Sigmoid colon (tissue), 7 donors: ENCODE results near the gene NRIP3. TPM values are rescaled to one million over a fixed set of nuclear protein-coding genes. Genes with fewer than 3 reads are reported as not detected.

Experiments used
- DNase-seq: peaks from one replicate; pipeline ENCODE4 v3.0.0-alpha.2; 2019
- H3K27ac ChIP-seq, 4 donors: fragments of 200-600 bp; sonication (generic); one replicate each; pipeline ENCODE4 v1.5.1; 2016 to 2019; ENCODE audit warnings: mild to moderate bottlenecking in 1 of 4
- H3K27me3 ChIP-seq, 3 donors: fragments of 200-600 bp; sonication (generic); one replicate each; pipeline ENCODE4 v1.5.1; 2019; ENCODE audit warnings: mild to moderate bottlenecking in 1 of 3
- H3K36me3 ChIP-seq, 4 donors: fragments of 200-600 bp; sonication (generic); one replicate each; pipeline ENCODE4 v1.5.1; 2016 to 2019
- H3K4me1 ChIP-seq, 4 donors: fragments of 200-600 bp; sonication (generic); one replicate each; pipeline ENCODE4 v1.5.1; 2017 to 2019
- H3K4me3 ChIP-seq, 4 donors: fragments of 200-600 bp; sonication (generic); one replicate each; pipeline ENCODE4 v1.5.1; 2017 to 2019; ENCODE audit warnings: mild to moderate bottlenecking in 2 of 4, moderate library complexity in 1 of 4
- H3K9me3 ChIP-seq, 4 donors: fragments of 200-600 bp in 3 of 4; sonication (generic) in 3 of 4; one replicate each; pipeline versions ENCODE4 v1.5.1 to v1.6.1; 2013 to 2019
- EP300 ChIP-seq, 4 donors: sonication (generic); formaldehyde crosslinking; IDR thresholded peaks; one replicate each; pipeline ENCODE4 v1.6.1; 2017; ENCODE audit warnings: antibody characterized with exemption in 4 of 4
- POLR2A ChIP-seq, 2 donors: fragments of 450-650 bp; IDR thresholded peaks; one replicate each; pipeline ENCODE4 v1.6.1; 2016; ENCODE audit warnings: antibody characterized with exemption in 2 of 2, mild to moderate bottlenecking in 2 of 2, moderate library complexity in 2 of 2
- POLR2AphosphoS5 ChIP-seq, 4 donors: sonication (generic); formaldehyde crosslinking; IDR thresholded peaks; one replicate each; pipeline ENCODE4 v1.6.1; 2017; ENCODE audit warnings: antibody characterized with exemption in 4 of 4
- WGBS, 2 donors: extraction: QIAGEN DNeasy Blood & Tissue Kit; methylation state at CpG; one replicate each; pipeline ENCODE4 v1.1.7; 2013; 5-methylcytosine and 5-hydroxymethylcytosine counted together
- intact Hi-C: fragments of 100-400 bp; cut with DNase I; formaldehyde crosslinking; loops from one replicate; pipeline ENCODE4 v1.15.1; 2023
- polyA plus RNA-seq, 3 donors: library from polyadenylated mRNA; stranded (reverse); fragments of 200-250 nt; gene quantifications; one replicate each; pipeline ENCODE4 v1.2.3, GENCODE V29; 2013
- total RNA-seq, 4 donors: library from RNA; depleted of rRNA; stranded (reverse); fragments of >200 nt; gene quantifications; one replicate each; pipeline ENCODE4 v1.1.0, GENCODE V29; 2016
- TF ChIP-seq, protein P1 (sequence below), 4 experiments: fragments of 450-650 bp in 3 of 4; fragments of 200-600 bp in 1 of 4; IDR thresholded peaks; one replicate each; pipeline ENCODE4 v1.5.1; 2016 to 2019; ENCODE audit warnings: antibody characterized with exemption in 4 of 4, mild to moderate bottlenecking in 3 of 4, moderate library complexity in 2 of 4
- donor health status: healthy with polysubstance abuse.
- donor health status: Bipolar disorder and iron deficiency.
- donor health status: healthy.

The NRIP3 gene
- total and polyA plus RNA-seq, 7 donors: under 0.01 to 5.3 (median 2.9) TPM; not detected in 1

DNA sequence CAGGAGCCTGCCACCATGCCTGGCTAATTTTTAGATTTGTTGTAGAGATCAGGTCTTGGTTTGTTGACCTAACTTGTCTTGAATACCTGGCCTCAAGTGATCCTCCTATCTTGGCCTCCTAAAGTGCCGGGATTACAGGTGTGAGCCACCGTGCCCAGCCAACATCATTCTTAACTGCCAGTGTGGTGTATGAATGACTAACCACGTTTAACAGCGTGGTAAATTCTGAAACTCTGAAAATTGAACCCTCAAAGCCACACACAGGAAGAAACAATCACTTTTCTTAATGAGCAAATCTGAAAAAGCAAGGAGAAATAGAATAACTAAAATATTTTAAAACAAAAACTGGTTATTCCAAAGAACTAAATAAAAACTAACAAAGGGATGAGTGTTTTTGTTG is 46.9 kb downstream of the NRIP3 start:
- Histone ChIP-seq H3K36me3 (peaks cover 6 to 50% (median 14%) of the 10 kb centered on the region in 4 donors), H3K27me3 (no peaks in the 10 kb centered on the region), H3K4me1 (peaks cover 0 to 21% (median 16%) of the 10 kb centered on the region in 4 donors), H3K4me3 (no peak overlapping the region), H3K27ac (no peak overlapping the region), H3K9me3 (no peaks in the 10 kb centered on the region)
- TF ChIP-seq POLR2AphosphoS5 (IDR thresholded peaks at IDR 0.05): no peak
- TF ChIP-seq, protein P1, sequence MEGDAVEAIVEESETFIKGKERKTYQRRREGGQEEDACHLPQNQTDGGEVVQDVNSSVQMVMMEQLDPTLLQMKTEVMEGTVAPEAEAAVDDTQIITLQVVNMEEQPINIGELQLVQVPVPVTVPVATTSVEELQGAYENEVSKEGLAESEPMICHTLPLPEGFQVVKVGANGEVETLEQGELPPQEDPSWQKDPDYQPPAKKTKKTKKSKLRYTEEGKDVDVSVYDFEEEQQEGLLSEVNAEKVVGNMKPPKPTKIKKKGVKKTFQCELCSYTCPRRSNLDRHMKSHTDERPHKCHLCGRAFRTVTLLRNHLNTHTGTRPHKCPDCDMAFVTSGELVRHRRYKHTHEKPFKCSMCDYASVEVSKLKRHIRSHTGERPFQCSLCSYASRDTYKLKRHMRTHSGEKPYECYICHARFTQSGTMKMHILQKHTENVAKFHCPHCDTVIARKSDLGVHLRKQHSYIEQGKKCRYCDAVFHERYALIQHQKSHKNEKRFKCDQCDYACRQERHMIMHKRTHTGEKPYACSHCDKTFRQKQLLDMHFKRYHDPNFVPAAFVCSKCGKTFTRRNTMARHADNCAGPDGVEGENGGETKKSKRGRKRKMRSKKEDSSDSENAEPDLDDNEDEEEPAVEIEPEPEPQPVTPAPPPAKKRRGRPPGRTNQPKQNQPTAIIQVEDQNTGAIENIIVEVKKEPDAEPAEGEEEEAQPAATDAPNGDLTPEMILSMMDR (IDR thresholded peaks at IDR 0.05): no peak
- no peak for TF ChIP-seq EP300 (IDR thresholded peaks at IDR 0.05)
- TF ChIP-seq POLR2A (IDR thresholded peaks at IDR 0.05): no peak
- intact Hi-C loops: no loop called here
- 80 to 89% methylated on average over 4 of the region's 4 CpGs for WGBS, 2 donors
- no peak for DNase-seq

DNA sequence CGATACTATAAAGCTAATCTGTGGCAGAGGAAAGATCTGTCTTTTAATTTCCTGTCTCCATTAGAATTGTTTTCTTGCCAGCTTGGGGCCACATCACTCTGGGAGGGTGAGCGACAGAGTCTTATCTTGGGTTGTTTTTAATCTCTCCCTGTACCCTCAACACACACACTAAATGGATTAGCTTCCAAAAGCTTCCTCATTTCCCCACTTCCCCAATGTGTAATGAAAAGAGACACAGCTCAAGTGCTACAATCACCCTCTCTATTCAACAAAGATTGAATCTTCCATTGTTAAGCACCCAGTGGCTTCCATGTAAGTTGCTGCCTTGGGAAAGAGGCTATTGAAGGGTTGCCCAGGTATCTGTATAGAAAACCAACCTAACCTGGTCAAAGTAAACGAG is 54.9 kb downstream of the NRIP3 start:
- no peak for DNase-seq
- H3K36me3 ChIP-seq: peaks cover 4 to 78% (median 16%) of the 10 kb centered on the region in 4 donors

DNA sequence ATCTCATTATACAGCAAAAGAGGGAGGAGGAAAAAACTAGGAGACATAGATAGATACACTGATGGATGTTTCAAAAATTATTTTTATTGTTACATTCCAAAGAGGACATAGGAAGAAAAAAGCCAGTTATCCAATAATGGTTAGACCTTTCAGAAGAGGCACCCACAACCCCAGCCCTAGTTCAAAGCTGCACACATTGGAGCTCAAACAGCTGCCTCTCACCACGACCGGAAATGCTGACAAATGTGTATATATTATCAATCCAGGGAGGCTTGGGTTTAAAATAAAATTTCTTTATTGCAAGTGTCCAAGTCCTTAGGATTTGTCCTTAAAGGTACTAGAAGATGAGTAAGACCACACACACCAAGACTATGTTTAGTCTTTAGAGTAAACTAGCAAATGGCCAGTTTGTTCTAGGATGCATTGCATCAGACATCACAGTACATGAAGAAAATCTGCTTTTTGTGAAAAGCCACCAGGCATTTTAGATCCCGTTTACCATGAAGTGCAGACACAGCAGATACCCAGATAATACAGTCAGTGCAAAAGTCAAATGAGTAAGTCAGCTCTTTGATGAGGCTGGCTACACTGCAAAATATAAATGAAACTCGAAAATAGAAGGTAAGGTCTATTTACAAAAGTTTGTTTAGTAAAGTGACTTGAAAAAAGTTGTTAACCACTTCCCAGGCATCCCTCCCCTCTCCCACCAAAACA is 56.4 kb downstream of the NRIP3 start:
- H3K27me3 ChIP-seq: no peaks in the 10 kb centered on the region
- DNase-seq: no peak
- WGBS, 2 donors: 73 to 79% methylated on average over 4 of the region's 4 CpGs
- no peaks in the 10 kb centered on the region for H3K4me1 ChIP-seq
- TF ChIP-seq, protein P1 (IDR thresholded peaks at IDR 0.05): no peak
- TF ChIP-seq POLR2A (IDR thresholded peaks at IDR 0.05) (no peak), POLR2AphosphoS5 (IDR thresholded peaks at IDR 0.05) (no peak), EP300 (IDR thresholded peaks at IDR 0.05) (no peak)
- H3K9me3 ChIP-seq: no peaks in the 10 kb centered on the region
- no peak overlapping the region for H3K4me3 ChIP-seq
- no peak overlapping the region for H3K27ac ChIP-seq
- intact Hi-C loops: no loop called here
- peaks cover under 1 to 63% (median 12%) of the 10 kb centered on the region in 4 donors for H3K36me3 ChIP-seq

More for the DNA sequence above, 54.9 kb downstream of the NRIP3 start:
- no peaks in the 10 kb centered on the region for H3K4me1 ChIP-seq
- no peaks in the 10 kb centered on the region for H3K9me3 ChIP-seq
- 65 to 85% methylated on average over 3 of the region's 3 CpGs for WGBS, 2 donors
- TF ChIP-seq POLR2AphosphoS5 (IDR thresholded peaks at IDR 0.05) (no peak), EP300 (IDR thresholded peaks at IDR 0.05) (no peak), POLR2A (IDR thresholded peaks at IDR 0.05) (no peak)
- TF ChIP-seq, protein P1 (IDR thresholded peaks at IDR 0.05): no peak
- intact Hi-C loops: no loop called here
- H3K27ac ChIP-seq: no peak overlapping the region
- no peak overlapping the region for H3K4me3 ChIP-seq
- no peaks in the 10 kb centered on the region for H3K27me3 ChIP-seq

DNA sequence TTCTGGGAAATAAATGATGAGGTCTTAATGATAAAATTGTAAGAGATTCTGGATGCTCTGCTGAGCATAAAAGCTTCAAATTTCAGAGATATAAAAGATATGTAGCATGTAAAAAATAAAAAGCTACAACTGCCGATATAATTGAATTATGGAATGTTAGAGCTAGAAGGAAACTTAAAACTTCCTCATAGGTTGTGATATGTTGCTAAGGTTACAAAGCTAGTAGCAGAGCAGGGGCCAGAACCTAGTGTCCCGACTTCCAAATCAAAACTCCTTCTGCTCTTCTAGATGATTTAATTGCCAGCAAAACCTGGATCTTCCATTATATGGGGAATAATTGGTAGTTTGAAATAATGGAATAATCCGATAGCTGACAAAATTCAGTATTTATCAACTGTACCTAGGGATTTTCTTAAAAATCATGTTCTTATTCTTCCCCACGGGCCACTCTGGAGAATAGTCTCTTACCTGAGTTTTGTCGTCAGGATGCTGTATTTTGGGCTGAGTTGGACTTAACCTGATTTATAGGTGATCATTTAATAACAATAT is 61.2 kb downstream of the NRIP3 start, which contains the start of gene ASCL3:
ASCL3 (minus strand) TSS at position 499 of the 549 bp plus-strand sequence. CDS start 4,855 bp downstream, outside the sequence.
- Histone ChIP-seq H3K9me3 (no peaks in the 10 kb centered on the region), H3K27me3 (no peaks in the 10 kb centered on the region), H3K4me3 (no peak within 1 kb of the TSS), H3K36me3 (peaks cover 0 to 16% (median 5%) of the 10 kb centered on the region in 4 donors), H3K27ac (no peak within 1 kb of the TSS), H3K4me1 (no peaks in the 10 kb centered on the region)
- 68 to 79% methylated on average over 5 of the region's 5 CpGs for WGBS, 2 donors
- TF ChIP-seq EP300 (IDR thresholded peaks at IDR 0.05) (no peak), POLR2AphosphoS5 (IDR thresholded peaks at IDR 0.05) (no peak), POLR2A (IDR thresholded peaks at IDR 0.05) (no peak)
- TF ChIP-seq, protein P1 (IDR thresholded peaks at IDR 0.05): no peak
- no peak for DNase-seq
- intact Hi-C loops: no loop called here
